HG03175 (cell line): ENCODE measurements around the gene PPP6R2.

Experiments used
- ATAC-seq: cut with Tn5 transposase; IDR thresholded peaks from one replicate; pipeline ENCODE4 v1.9.1; 2021; ENCODE audit warnings: mild to moderate bottlenecking, moderate library complexity; ENCODE audit not compliant: unreplicated experiment

Gene PPP6R2

DNA sequence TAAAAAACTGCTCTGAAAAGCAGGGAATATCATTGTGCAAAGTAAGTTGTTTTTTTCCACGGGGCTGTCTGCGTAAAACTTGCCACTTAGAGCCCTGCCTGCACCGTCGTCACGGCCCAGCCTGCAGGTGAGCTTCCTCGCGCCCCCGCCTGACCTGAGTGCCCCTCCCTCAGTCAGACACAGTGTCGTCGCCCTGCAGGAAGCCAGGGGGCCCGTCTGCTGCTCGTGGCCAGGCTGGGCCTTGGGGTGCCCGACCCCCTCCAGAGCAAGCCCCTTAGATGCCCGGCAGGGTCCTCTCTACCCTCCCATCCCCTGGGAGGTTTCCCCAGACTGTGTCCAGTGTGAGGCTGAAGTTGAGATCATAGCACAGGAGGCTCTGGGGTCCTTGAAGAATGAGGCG, 100.1 kb downstream of the PPP6R2 start:
- no peak for ATAC-seq

DNA sequence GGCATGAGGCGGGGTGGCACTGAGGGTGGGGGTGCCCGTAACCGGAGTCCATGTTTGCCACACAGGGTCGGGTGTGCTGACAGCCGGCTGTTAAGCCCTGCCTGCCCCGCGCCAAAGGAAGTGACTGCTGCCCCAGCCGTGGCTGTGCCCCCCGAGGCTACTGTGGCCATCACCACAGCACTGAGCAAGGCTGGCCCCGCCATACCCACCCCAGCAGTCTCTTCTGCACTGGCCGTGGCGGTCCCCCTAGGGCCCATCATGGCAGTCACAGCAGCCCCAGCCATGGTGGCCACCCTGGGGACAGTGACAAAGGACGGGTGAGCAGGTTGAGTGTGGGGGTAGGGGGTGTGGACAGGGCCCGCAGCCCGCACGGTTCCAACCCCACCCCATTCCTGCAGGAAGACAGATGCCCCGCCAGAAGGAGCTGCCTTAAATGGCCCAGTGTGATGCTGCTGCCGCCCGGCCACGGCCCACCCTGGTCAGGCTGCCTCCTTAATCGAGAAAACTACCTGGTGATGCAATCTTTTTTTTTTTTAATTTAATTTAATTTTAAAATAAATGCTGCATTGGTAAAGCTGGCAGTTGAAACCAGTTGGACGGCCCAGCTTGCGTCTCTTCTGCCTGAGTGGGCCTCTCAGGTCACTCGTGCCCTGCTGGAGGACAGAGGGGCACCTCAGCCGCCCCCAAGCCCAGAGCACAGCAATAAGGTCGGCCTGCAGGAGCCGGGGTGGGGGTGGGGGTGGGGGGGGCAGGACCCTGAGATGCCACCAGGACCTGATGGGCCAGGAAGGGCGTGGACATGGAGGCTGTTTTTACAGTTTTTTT, 100.9 kb downstream of the PPP6R2 start:
- no peak for ATAC-seq

DNA sequence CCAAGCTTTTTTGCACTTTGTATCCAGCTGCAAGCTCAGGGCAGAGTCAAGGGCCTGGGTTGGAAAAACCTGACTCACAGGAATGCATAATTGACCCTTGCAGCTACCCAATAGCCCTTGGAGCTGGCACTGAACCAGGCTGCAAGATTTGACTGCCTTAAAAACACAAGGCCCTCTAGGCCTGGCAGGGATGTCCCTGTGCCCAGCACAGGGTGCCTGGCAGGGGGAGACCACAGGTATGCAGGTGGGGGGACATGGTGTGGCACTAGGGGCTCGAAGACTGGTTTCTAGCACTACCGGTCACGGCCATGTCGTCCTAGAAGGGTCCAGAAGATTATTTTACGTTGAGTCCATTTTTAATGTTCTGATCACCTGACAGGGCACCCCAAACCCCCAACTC, 101.5 kb downstream of the PPP6R2 start:
- ATAC-seq, result no peak

DNA sequence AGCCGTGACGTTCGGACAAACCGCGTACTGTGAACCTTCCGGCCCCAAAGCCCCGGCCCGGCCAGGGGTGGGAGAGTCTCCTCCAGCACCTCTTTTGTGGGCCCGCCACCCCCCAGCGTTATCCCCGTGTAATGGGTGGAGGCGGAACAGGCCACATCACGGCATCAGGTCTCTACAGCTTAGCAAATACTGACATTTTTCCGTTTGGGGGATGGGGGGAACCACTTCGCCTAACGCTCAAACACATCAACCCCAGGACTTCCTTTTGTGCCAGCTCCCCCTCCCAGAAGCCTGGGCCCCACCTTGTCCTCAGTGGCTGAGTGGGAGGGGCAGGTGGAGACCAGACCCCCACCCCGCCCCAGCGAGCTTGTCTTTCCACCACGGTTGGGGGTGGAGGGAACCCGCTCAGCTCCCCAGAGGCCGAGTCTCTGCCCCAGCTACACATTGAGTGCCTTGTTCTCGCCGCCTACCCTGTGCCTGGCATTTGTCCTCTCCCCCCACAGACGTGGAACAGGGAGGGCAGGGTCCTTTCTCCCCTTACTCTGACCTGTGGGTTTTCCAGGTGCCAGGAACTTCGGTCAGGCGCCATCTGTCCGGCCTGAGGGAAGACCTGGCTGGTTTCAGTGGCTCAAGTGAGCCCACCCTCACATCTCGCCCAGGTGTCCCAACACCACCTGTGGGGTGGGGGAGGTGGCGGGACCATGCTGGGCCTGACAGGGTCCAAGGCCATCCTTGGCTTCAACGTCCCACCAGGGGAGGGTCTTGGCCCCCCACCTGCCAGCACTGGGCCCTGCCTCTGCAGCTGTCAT, 102.1 kb downstream of the PPP6R2 start:
- ATAC-seq, result no peak

DNA sequence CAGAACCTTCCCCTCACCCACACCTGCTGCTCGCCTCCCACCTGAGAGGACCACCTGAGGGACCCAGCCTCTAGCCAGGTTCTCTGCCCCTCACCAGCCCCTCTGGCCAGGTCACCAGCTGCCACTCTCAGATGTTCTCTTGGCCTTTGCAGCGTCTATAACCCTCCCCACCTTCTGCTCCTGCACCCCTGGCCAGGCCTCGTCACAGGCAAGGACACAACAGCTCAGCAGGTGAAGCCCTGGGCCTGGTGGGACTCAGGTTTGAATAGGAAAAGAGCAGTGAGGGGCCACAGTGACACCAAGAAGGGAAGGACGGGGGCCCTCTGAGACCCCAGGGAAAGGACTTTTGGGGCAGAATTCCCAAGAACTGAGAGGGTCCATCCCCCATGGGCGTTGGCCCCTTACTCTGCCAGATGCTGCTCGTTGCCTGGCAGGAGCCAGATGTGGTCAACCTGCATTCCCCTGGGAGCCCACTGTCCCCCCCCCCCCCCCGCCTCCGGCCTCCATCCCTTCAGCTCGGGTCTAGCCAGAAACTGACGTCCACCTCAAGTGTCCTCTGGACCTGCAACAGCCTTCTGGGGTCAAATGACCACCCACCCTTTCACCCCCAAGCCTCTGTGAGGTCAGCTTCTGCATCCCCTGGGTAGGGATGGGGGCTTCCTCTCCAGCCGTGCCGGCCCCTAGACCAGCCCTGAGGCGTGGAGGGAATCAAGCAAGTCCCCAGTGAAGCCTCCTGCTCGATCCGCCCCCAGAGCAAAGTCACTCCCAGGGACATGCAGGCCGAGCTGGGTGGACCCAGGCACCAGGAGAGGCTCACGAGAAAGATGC, 103.0 kb downstream of the PPP6R2 start:
- ATAC-seq, result no peak

DNA sequence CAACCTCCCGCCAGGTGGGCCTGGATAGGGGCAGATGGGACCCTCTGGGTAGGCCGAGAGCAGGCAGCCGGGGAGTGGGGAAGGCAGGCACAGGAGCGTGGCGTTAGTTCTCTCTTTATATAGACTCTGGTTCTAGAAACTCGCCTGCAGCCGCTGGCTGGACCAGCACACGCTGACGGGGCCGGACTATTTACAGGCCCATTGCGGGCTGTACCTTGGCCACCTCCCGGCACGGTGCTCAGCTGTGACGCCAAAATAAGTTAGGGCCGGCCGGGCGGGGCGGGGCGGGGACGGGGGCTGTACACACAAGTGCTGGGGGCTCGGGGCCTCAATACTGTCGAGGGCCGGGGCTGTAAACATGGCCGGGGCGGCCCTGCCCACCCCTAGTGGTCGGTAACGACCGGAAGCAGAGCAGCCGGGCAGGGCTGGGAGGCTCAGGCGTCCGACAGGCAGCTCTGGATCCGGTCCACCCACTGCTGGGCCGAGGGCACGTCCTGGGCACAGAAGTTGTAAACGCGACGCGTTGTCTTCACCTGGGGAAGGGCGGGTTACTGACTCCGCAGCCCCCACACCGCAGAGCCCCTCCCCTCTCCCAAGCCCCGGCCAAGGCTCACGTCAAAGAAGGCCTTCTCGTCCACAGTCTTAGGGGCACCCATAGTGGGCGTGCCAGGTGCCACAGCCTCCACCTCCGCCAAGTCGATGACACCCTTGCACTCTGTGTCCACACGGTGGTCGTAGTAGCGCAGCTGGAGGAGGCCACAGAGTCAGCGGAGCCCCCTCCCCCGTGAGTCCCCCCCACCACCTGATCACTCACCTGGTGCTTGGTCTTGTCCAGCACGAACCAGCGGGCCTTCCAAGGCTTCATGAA, 103.8 kb downstream of the PPP6R2 start:
- ATAC-seq, result no peak

DNA sequence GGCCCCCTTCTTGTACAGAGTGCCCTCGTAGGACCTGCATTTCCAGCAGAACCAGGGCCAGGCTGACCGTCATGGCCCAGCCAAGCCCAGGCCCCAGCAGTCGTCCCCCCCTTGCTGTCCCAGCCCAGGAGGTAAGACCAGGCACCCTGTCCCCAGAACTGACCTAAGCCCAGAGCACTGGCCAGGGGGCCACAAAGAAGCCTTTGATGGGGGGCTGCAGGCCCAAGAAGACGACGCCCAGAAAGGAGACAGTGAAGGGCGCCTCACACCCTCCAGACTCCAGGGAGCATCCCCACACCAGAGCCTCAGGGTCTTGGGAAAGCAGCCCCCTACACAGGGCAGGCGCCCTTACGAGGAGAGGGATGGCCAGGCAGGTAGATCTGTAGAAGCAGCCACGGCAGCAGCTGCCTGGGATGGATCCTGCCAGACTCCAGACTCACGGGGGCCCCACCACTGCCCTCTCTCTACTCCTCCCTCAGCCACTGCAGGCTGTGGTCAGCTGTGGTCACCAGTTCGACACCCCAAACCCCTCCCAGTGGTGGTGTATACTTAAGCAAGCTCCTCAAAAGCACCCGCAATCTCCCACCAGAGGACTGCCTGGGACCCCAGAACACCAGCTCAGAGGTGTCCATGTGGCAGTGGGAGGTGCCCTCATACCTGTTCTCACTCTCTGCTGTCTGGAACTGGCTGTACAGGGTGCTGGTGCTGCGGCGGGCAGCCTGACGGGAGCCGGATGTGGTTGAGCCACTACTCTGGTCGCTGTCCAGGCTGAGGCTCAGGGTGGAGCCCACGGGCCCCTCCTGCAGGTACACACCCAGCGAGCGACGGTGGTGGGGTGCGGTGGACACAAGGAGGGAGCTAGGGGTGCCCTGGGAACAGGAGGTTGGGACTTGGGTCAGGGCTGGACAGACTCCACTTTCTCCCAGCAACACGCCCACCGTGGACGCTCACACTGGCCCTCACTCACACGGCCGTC, 104.7 kb downstream of the PPP6R2 start:
- ATAC-seq, result no peak

DNA sequence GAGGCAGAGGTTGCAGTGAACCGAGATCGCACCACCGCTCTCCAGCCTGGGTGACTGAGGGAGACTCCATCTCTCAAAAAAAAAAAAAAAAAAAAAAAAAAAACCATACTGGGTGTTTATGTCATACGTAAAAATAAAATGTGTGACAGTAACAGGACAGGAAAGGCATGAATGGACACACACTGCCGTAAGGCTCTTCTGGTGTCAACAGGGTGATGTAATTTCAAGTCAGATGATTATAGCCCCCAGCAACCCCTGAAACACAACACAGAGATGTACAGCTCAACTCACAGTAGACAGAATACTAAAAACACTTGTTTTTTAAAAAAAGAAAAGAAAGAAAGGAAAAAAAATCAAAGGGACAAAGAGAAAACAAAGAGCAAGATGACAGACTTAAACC, 109.5 kb downstream of the PPP6R2 start:
- no peak for ATAC-seq

DNA sequence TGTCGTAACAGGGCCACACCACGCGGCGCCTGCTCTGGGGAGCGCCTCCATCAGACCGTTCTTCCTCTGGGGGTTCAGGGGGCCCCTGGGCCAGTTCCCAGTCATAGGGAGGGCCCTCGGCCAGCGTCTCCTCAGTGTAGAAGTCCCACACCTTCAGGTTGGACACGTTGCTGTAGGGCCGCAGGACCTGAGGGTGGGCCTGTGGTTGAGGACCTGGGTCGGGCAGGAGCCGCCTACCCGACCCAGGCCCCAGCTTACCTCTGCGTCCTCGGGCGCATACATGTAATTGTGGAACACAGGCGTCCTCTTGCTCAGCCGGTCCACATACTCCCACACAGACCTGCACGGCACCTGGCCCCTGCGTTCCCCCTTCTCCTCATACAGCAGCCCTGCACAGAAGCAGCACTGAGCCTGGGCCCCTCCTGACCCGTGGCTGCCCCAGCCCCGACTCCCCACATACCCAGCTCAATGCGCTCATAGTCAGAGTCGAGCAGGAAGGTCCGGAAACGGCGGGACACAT, 111.5 kb downstream of the PPP6R2 start:
- no peak for ATAC-seq

DNA sequence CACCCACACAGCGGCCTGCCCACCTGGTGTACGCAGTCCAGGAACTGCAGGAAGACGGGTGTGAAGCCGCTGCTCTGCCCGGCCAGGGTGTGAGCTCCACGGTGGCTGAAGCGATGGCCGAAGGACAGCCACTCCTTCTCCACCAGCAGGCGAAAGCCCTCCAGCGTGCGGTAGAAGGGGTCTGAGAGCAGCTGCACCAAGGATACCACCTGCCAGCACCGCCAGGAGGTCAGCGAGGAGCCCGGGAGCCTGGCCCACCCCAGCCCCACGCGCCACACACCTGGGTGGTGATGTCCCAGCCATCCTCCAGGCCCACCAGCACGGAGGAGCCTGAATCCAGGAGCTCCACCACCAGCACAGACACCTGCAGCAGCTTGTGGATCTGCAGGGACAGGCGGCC, 112.1 kb downstream of the PPP6R2 start:
- ATAC-seq, result no peak

DNA sequence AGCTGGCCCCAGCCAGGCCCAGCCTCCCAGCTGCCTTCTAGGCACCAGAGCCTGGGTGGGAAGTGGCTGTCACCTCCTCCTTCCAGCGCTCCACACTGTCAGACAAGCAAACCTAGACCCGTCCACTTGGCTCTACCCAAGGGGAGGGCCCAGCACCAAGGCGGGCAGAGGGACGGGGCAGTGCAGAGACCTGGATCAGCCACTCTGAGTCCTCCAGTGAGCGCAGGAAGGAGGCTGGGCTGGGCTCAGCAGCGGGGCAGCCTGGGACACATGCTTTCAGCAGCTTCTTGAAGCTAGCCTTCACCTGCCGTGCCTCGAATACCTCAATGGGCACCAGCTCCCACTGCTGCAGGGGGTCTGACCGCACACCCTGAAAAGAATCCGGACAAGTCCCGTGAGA, 112.9 kb downstream of the PPP6R2 start:
- ATAC-seq, result no peak

DNA sequence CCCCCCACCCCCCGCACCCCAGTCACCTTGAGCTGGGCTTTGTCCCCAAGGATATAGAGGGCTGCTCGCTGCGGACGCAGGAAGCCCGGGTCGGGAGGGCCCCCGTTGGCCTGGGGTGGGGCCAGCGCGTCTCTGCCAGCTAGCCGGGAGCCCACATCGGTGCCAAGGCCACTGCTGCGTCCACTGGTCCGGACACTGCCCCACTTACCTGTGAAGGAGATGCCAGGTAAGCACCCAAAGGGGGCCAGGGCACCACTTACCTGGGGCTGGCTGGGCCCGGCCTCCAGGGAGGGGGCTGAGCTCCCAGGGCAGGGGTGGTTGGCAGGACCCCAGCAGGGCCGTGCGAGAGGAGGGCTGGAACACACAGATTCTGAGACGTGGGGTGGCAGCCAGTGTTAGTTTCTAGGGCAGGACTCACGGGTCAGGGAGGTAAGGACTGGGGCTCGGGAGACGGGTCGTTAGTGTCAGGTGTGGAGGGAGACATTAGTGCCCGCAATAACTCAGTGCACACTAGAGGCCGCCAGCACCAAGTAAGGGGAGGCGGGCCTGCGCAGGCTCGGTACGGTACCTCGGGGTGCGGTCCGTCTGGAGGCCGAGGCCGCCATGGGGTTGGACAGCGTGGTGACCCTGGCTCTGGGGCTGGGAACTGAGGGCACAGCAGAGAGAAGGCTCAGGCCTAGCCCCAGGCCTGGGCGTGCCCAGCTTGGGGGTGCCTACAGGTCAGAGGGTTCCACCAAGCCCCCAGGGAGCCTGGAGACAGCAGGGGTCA, 113.5 kb downstream of the PPP6R2 start:
- ATAC-seq, result no peak

DNA sequence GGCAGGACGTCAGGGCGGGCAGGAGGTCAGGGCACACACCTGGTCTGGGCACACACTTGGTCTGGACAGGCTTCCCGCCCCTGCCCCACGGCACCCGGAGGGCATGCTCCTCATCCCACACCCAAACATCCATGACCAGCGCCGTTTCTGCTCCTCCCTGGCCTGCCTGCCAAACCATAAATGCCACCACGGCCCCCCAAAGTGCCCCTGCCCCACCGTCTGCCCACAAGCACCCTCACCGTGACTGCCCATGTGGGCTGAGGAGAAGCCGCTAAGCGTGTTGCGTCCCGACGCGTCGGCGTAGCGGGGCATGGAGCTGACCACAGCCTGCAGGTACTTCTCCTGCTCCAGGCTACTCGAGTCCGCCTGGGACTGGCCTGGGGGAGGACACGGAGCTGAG, 115.9 kb downstream of the PPP6R2 start:
- no peak for ATAC-seq

DNA sequence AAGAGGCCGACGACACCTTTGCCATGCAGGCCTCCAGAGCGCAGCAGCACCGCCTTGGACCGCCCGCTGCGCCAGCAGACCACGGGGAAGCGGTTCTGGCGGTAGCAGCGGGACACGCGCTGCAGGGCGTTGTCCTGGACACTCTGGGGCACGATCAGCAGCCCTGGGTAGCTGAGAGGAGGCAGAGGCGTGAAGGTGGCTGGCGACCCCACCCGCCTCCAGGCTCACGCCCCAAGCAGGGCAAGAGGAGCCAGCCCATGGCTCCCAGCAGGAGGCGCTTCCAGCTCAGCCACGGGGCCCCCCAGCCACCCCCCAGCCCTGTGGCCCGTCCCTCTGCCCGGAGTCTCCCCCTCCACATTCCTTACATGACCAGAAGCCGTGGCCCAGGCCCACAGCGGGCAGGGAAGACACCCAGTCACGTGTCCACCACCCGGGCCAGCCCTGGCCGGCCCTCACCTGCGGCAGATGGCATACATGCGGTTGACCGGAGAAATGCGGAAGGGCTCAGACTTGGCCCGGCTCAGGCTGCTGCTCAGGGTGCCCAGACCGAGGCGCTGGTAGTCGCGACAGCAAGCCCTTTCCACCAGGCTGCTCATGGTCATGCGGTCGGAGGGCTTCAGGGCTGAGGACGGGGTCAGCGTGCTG, 116.5 kb downstream of the PPP6R2 start:
- ATAC-seq, result no peak

DNA sequence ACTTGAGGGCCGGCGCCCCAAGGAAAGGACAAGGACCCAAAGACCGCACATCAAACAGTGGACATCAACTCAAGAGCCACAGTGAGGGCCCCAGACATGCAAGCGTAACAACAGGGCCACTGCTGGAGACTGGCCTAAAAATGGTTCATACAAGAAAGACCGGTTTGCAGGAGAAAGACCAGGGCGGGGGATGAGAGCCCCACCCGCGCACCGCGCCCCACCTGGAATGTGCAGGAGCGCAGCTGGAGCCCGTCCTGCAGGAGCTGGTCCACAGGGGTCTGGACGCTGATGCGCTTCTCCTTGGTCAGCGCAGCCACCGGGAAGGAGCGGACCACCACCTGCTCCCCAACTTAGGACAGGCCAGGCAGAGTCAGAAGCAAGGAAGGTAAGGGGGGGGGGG, 117.8 kb downstream of the PPP6R2 start:
- no peak for ATAC-seq

DNA sequence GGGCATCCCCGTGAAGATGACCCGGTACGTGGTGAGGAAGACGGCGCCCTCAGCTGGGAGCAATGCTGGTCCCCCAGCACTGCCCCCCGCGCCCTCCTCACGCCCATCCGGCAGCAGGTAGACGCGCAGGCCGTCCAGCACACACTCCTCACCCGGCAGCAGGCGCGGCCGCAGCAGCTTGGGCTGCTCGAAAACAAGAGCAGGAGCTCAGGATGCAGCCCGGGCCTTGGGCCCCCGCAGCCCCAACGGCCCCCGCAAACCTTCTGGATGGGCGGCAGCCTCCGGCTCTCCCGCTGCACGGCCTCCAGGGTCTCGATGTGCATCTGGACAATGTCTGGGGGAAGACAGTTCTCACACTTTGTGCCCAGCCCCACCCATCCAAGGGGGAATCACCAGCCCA, 118.4 kb downstream of the PPP6R2 start:
- ATAC-seq, result no peak

DNA sequence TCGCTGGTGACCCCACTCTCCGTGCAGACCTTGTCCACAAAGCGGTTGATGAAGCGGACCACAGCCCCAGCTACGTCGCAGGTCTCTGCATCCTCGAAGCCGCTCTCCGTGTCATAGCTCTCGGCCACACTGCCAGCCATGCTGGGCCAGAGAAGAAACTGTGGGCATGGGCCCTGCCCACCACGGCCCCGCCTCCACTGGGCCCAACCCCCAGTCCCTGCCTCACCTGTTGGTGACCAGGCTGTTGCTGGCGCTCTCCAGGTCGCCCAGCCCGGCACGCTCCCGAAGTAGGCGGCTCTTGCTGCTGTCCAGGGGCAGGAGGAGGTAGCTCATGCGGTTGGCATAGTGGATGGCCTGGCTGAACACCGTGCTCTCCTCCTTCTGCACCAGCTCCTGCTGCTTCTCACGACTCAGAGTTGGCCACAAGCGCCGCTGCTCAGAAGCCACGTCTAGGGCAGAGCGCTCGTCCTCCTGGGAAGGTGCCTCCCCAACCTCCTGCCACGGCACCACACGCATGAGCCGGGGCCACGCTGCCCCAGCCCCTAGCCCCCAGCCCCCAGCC, 118.9 kb downstream of the PPP6R2 start:
- ATAC-seq, result no peak
